ENCODE results near the gene CTXND1. TPM values are rescaled to one million over a fixed set of nuclear protein-coding genes. Genes with fewer than 3 reads are reported as not detected.

CTXND1 gene
- total and polyA plus RNA-seq, 2 of the 13 experiments (the other 11 are each of a cell fraction or from before 2014, with no cell fraction given) = 1.2 to 2.1 TPM

- CTCF ChIA-PET (ENCODE audit: low intra/inter-chr PET ratio, low total read pairs) = no interaction called here
- H3K4me2 ChIP-seq (ENCODE audit: low read depth, low read length) = no peak overlapping the region
- no peaks in the 10 kb centered on the region for H3K4me1 ChIP-seq (ENCODE audit: insufficient read depth, low read length)
- H3K79me2 ChIP-seq (ENCODE audit: insufficient read depth, low read length) = no peaks in the 10 kb centered on the region
- DNase-seq (ENCODE audit: low spot score) (no peak), ATAC-seq (no peak), FAIRE-seq (no peak)
- H3K4me3 ChIP-seq (replicated peaks in 1 of 3; ENCODE audit: insufficient read depth in 1 of 3, low read depth in 2 of 3, low read length in 3 of 3) = no peak overlapping the region
- TF ChIP-seq POLR2A (IDR thresholded peaks at IDR 0.05; ENCODE audit: insufficient read depth in 1 of 2, low read depth in 2 of 2, low read length in 2 of 2) (no peak), KLF11 (CRISPR knock-in tag; IDR thresholded peaks at IDR 0.05) (no peak), ZKSCAN5 (CRISPR knock-in tag; IDR thresholded peaks at IDR 0.05) (no peak), ETV6 (CRISPR knock-in tag; conservative IDR thresholded peaks at IDR 0.05) (no peak), ATF6 (CRISPR knock-in tag; conservative IDR thresholded peaks at IDR 0.05) (no peak), ZFP36 (IDR thresholded peaks at IDR 0.05; ENCODE audit: borderline replicate concordance, low read depth, low read length, partially characterized antibody) (no peak), RORA (CRISPR knock-in tag; IDR thresholded peaks at IDR 0.05) (no peak), GMEB1 (CRISPR knock-in tag; IDR thresholded peaks at IDR 0.05; ENCODE audit: borderline replicate concordance) (no peak), ZNF101 (CRISPR knock-in tag; IDR thresholded peaks at IDR 0.05; ENCODE audit: borderline replicate concordance, low read depth) (no peak)
- H2AFZ ChIP-seq (ENCODE audit: low read length) = no peak overlapping the region
- BruUV-seq (replicated peaks) = no TSS peak
- H3K9me3 ChIP-seq (ENCODE audit: low read length) = no peaks in the 10 kb centered on the region
- intact Hi-C loops (cut with micrococcal nuclease; ENCODE audit: unreplicated experiment) = no loop called here
- H3K9ac ChIP-seq (ENCODE audit: insufficient read depth, low read depth, low read length) = no peak overlapping the region
- POLR2A ChIA-PET = no interaction called here
- H3K27ac ChIP-seq (ENCODE audit: extremely low read length, insufficient read depth, low read length) = no peak overlapping the region
- H3K36me3 ChIP-seq (replicated peaks in 1 of 2; ENCODE audit: control insufficient read depth in 1 of 2, insufficient read depth in 2 of 2, low read length in 2 of 2) = no peaks in the 10 kb centered on the region
- in situ Hi-C loops (cut with HindIII; ENCODE audit: extremely low pct_ligation_motif_present, low pct_unique_long_range_greater_than_20kb) = loop anchor here (25.0 kb wide), 1 partner anchor 289 kb away; no protein-coding TSS in a partner anchor
- no peaks in the 10 kb centered on the region for H4K20me1 ChIP-seq (ENCODE audit: insufficient read depth, low read length)
- 0% methylated on average over 1 of the region's 1 CpG for WGBS (ENCODE audit: low lambda C conversion rate)
- H3K27me3 ChIP-seq (ENCODE audit: control insufficient read depth in 1 of 2, insufficient read depth in 2 of 2, low read length in 2 of 2) = no peaks in the 10 kb centered on the region
These were observed 49.5 kb upstream of the CTXND1 start for GRCh38 chr15:80301472-80301871.

Data from HepG2 (cell line).